Measurements from ENCODE around the gene SNAP25. TPM values are rescaled to one million over a fixed set of nuclear protein-coding genes. Genes with fewer than 3 reads are reported as not detected.

Gene SNAP25
- total and polyA plus RNA-seq, 10 of the 15 experiments (the other 5 are each of a cell fraction or from before 2014, with no cell fraction given): not detected

DNA sequence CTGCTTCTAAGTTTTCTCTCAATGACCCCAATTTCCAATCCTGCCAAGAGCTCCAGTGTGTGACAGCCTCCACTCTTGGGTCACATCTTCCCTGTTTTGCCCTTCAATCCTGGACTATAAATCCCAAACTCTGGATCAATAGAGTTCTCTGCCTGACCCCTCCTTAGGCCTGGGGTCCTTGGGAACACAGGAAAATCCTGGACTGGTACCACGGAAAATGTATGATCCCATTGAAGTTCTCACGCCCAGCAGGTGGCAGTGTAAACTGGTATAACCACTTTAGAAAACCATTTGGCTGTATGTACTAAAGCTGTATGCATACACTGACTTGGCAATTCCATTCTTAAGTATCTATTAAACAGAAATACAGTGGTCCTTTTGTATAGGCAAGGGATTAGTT lies 98.0 kb downstream of the SNAP25 start:
- BruUV-seq (replicated peaks): no TSS peak
- intact Hi-C loops (cut with micrococcal nuclease; ENCODE audit: unreplicated experiment) (loop anchor here (1.0 to 5.0 kb wide), 4 partner anchors 65 to 220 kb away; no protein-coding TSS in a partner anchor), in situ Hi-C loops (cut with MboI) (no loop called here)
- Histone ChIP-seq H3K36me3 (ENCODE audit: control insufficient read depth in 2 of 2, insufficient read depth in 2 of 2, low read length in 1 of 2) (no peaks in the 10 kb centered on the region), H3K79me2 (ENCODE audit: control insufficient read depth, insufficient read depth, low read length) (no peaks in the 10 kb centered on the region), H3K9me3 (replicated peaks; ENCODE audit: control insufficient read depth, insufficient read depth, low read length) (peaks cover 1% of the 10 kb centered on the region; the same call in 2 of the 3 replicates), H3K4me2 (ENCODE audit: control insufficient read depth, insufficient read depth) (no peak overlapping the region), H3K4me3 (no peak overlapping the region), H2AFZ (ENCODE audit: control insufficient read depth, low read depth, low read length) (no peak overlapping the region), H3K9ac (ENCODE audit: control insufficient read depth, insufficient read depth, low read length) (no peak overlapping the region), H3K4me1 (ENCODE audit: control insufficient read depth, insufficient read depth, low read length) (no peaks in the 10 kb centered on the region), H3K27ac (ENCODE audit: control insufficient read depth, insufficient read depth) (no peak overlapping the region), H4K20me1 (ENCODE audit: control insufficient read depth, insufficient read depth) (no peaks in the 10 kb centered on the region), H3K27me3 (replicated peaks in 1 of 2; ENCODE audit: control insufficient read depth in 2 of 2, insufficient read depth in 2 of 2, low read length in 1 of 2) (peaks cover 0 to 2% of the 10 kb centered on the region in 2 experiments; a peak in 2 of 4 replicates)
- ChIA-PET SMC1A (ENCODE audit: uncharacterized antibody, unreplicated experiment) (interaction anchor here (0.6 to 5.9 kb wide), 35 partner anchors 11 to 957 kb away, joined by 3 to 86 read pairs (median 5); partner anchors contain the start of genes MKKS and SLX4IP), CTCF (interaction anchor here (0.6 to 8.1 kb wide), 40 partner anchors 10 to 367 kb away, joined by 3 to 187 read pairs (median 5); no protein-coding TSS in a partner anchor), POLR2A (interaction anchor here (0.6 kb wide), 1 partner anchor 93 kb away, joined by 5 read pairs; no protein-coding TSS in a partner anchor), RAD21 (ENCODE audit: unreplicated experiment) (interaction anchor here (0.7 to 4.5 kb wide), 24 partner anchors 12 to 699 kb away, joined by 3 to 80 read pairs (median 5); partner anchors contain the start of gene SLX4IP)
- WGBS (ENCODE audit: insufficient coverage, insufficient replicate concordance, low lambda C conversion rate, missing lambda C conversion rate): 2% methylated on average over 2 of the region's 2 CpGs
- FAIRE-seq: peak; percentile 7
- TF ChIP-seq, protein P1, sequence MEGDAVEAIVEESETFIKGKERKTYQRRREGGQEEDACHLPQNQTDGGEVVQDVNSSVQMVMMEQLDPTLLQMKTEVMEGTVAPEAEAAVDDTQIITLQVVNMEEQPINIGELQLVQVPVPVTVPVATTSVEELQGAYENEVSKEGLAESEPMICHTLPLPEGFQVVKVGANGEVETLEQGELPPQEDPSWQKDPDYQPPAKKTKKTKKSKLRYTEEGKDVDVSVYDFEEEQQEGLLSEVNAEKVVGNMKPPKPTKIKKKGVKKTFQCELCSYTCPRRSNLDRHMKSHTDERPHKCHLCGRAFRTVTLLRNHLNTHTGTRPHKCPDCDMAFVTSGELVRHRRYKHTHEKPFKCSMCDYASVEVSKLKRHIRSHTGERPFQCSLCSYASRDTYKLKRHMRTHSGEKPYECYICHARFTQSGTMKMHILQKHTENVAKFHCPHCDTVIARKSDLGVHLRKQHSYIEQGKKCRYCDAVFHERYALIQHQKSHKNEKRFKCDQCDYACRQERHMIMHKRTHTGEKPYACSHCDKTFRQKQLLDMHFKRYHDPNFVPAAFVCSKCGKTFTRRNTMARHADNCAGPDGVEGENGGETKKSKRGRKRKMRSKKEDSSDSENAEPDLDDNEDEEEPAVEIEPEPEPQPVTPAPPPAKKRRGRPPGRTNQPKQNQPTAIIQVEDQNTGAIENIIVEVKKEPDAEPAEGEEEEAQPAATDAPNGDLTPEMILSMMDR (IDR thresholded peaks at IDR 0.05 in 2 of 3, conservative IDR thresholded peaks at IDR 0.05 in 1 of 3; ENCODE audit: control insufficient read depth in 2 of 3, extremely low read depth in 1 of 3, insufficient read depth in 1 of 3, low read depth in 3 of 3, low read length in 3 of 3): peak; percentile 35 to 52 (median 40); a peak in 4 of 6 replicates
- TF ChIP-seq IKZF2 (IDR thresholded peaks at IDR 0.05) (0 out of 4 replicates have a peak, but pooled peaks of 1 of the 2 experiments have one; percentile 13), RAD21 (IDR thresholded peaks at IDR 0.05; ENCODE audit: insufficient read depth, low read depth, low read length) (peak; percentile 34), ZNF274 (IDR thresholded peaks at IDR 0.05; ENCODE audit: insufficient read depth, insufficient read length) (no peak), TAF1 (IDR thresholded peaks at IDR 0.05; ENCODE audit: borderline replicate concordance, low read depth, low read length) (no peak), SMC3 (IDR thresholded peaks at IDR 0.05; ENCODE audit: borderline replicate concordance, low read length) (peak; percentile 52; the same call in 1 of the 2 replicates), MEF2A (IDR thresholded peaks at IDR 0.05; ENCODE audit: insufficient read depth, low read depth, low read length) (no peak), IKZF1 (conservative IDR thresholded peaks at IDR 0.05) (0 out of 2 replicates have a peak, but pooled peaks have one; percentile 15), MYC (IDR thresholded peaks at IDR 0.05; ENCODE audit: insufficient read depth, insufficient read length, insufficient replicate concordance, low read length, severe bottlenecking) (no peak), POLR2A (IDR thresholded peaks at IDR 0.05; ENCODE audit: low read depth, low read length) (no peak)
- TF ChIP-seq, protein P2, sequence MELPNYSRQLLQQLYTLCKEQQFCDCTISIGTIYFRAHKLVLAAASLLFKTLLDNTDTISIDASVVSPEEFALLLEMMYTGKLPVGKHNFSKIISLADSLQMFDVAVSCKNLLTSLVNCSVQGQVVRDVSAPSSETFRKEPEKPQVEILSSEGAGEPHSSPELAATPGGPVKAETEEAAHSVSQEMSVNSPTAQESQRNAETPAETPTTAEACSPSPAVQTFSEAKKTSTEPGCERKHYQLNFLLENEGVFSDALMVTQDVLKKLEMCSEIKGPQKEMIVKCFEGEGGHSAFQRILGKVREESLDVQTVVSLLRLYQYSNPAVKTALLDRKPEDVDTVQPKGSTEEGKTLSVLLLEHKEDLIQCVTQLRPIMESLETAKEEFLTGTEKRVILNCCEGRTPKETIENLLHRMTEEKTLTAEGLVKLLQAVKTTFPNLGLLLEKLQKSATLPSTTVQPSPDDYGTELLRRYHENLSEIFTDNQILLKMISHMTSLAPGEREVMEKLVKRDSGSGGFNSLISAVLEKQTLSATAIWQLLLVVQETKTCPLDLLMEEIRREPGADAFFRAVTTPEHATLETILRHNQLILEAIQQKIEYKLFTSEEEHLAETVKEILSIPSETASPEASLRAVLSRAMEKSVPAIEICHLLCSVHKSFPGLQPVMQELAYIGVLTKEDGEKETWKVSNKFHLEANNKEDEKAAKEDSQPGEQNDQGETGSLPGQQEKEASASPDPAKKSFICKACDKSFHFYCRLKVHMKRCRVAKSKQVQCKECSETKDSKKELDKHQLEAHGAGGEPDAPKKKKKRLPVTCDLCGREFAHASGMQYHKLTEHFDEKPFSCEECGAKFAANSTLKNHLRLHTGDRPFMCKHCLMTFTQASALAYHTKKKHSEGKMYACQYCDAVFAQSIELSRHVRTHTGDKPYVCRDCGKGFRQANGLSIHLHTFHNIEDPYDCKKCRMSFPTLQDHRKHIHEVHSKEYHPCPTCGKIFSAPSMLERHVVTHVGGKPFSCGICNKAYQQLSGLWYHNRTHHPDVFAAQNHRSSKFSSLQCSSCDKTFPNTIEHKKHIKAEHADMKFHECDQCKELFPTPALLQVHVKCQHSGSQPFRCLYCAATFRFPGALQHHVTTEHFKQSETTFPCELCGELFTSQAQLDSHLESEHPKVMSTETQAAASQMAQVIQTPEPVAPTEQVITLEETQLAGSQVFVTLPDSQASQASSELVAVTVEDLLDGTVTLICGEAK (IDR thresholded peaks at IDR 0.05; ENCODE audit: borderline replicate concordance): no peak
- ATAC-seq: peak; percentile 63
- peak; percentile 9 for DNase-seq (ENCODE audit: low read depth, low spot score)
